ENCODE measurements around the gene PEAK3.

Gene PEAK3

GRCh38 chr19:2315818-2316353, 33.9 kb upstream of the PEAK3 start:
- no peak for DNase-seq (ENCODE audit: low read depth in 1 of 2, low spot score in 1 of 2)

GRCh38 chr19:2315121-2315817, 33.3 kb upstream of the PEAK3 start:
- DNase-seq (ENCODE audit: low read depth in 1 of 2, low spot score in 1 of 2): no peak

GRCh38 chr19:2312820-2313501, 31.0 kb upstream of the PEAK3 start:
- DNase-seq (ENCODE audit: low read depth in 1 of 2, low spot score in 1 of 2): no peak

DNA sequence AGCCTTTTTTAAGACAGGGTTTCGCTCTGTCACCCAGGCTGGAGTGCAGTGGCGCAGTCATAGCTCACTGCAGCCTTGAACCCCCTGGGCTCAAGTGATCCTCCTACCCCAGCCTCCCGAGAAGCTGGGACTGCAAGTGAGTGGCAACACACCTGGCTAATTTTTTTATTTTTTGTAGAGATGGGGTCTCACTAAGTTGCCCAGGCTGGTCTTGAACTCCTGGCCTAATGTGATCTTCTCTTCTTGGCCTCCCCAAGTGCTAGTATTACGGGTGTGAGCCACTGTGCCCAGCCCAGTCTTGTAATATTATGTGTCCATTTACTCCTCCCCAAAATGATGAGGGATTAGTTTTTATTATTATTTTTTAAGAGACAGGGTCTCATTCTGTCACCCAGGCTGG, 29.1 kb upstream of the PEAK3 start:
- no peak for DNase-seq (ENCODE audit: low read depth in 1 of 2, low spot score in 1 of 2)

- no peak for DNase-seq (ENCODE audit: low read depth in 1 of 2, low spot score in 1 of 2)
Measured at GRCh38 chr19:2309734-2310362, 27.9 kb upstream of the PEAK3 start.

- no peak for DNase-seq (ENCODE audit: low read depth in 1 of 2, low spot score in 1 of 2)
Measured at GRCh38 chr19:2308114-2308556, 26.2 kb upstream of the PEAK3 start, which contains the start of gene LINGO3. LINGO3 (minus strand) TSS chr19:2308154; CDS start chr19:2291776, 16,378 bp downstream.

DNA sequence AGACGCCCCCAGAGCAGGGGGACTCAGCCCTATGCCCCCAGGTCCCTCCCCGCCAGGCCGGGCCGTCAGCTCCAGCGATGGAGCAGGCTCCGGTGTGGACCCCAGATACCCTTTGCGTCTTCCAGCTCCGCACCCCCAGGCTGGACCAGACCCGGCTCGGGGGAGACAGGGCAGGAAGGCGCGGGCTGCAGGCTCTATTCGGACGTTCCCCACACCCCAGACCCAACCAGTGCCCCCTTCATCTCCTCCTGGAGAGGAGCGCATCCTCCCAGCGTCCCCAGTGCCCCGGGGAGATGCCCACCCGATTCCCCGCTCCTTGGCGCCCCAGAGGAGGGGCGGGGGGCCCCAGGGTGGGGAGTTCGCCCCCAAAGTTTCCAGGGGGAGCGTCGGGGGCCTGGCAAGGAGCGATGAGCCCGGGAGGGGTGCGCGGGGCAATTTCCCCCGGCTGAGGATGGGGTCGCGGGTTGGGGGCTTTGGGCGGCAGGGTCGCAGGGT, 25.6 kb upstream of the PEAK3 start:
- DNase-seq (ENCODE audit: low read depth in 1 of 2, low spot score in 1 of 2): no peak

DNA sequence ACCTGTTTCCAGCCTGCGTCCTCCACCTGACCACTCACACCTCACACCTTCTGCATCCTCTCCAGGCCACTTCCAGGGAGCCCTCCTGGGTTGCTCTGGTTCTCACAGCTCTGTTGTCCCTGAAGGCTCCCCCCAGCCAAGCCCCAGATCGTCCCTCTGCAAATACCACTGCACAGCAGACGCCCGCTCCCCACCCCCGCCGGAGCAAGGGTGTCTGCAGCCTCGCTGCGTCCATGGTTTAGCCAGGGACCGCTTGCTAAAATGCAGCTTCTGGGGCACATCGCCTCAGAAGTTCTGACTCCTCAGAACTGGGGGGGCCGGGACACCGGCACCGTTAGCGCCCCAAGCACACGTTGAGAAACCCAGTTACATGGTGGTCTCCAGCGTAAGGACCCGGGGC, 25.0 kb upstream of the PEAK3 start:
- no peak for DNase-seq (ENCODE audit: low read depth in 1 of 2, low spot score in 1 of 2)

GRCh38 chr19:2306281-2306806, 24.4 kb upstream of the PEAK3 start:
- no peak for DNase-seq (ENCODE audit: low read depth in 1 of 2, low spot score in 1 of 2)

DNA sequence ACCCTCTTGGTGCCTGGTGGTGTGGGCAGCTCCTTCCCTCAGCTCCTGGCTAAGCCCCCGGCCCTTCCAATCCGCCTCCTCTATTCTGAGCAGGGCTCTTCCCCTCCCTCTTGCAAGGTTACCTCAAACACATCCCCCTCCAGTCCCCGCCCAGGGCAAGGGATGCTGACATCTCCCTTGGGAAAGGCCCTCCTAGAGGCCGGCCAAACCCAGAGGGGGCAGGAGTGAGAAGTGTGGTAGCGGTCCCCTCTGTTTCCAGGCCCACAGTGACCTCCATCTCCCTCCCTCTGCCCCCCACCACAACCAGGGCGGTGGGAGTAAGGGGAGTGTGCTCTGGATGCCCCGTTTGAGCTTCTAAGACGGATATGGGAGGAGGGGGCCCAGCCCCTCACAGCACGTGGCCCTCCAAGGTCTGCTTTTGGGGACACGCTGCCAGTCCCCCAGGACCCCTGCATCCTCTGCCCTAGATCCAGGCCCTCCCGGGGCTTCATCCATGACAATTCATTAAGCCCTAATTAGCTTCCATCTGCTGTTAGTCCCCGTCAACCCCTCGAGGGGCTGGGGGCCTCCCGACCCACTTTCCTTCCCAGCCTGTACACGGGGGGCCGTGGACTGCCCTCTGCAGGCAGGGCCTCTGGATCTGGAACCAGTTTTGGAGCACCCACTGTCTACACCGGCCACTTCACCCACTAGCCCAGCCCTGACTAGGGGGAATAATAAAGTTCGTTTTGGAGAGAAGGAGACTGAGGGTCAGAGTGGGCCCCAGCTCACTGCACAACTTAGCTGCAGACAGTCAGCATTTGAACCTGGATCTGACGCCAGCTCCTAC, 23.7 kb upstream of the PEAK3 start:
- DNase-seq (ENCODE audit: low read depth in 1 of 2, low spot score in 1 of 2): no peak

DNA sequence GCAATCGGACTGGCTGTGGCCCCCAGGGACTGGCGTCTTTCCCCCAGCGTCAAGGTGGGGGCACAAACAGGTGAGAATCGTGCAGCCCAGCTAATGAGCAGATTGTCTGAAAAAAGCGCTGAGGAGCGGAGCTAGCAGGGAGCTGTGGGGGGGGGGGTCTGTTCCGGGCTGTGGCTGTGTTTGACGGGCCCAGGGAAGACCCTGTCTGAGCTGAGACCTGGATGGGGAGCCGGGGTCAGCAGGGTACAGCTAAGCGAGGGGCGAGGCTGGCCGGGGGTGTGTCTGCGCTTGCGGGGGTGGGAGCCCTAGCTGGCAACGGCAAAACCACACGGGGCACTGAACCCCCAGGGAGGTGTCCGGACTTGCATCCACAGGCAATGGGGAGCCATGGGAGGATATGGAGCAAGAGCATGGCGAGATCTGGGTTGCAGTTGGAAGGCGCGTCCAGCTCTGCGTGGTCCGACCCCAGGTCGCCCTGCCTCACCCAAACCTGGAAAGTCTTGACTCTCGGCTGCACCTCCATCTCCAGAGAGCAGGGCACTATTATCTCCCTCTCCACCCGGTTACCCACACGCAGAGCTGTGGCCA, 21.3 kb upstream of the PEAK3 start:
- DNase-seq (ENCODE audit: low read depth in 1 of 2, low spot score in 1 of 2): no peak

- no peak for DNase-seq (ENCODE audit: low read depth in 1 of 2, low spot score in 1 of 2)
Measured at GRCh38 chr19:2302319-2303210, 20.6 kb upstream of the PEAK3 start.

GRCh38 chr19:2300533-2300932, 18.6 kb upstream of the PEAK3 start:
- DNase-seq (ENCODE audit: low read depth in 1 of 2, low spot score in 1 of 2): no peak

GRCh38 chr19:2296141-2296540, 14.2 kb upstream of the PEAK3 start:
- no peak for DNase-seq (ENCODE audit: low read depth in 1 of 2, low spot score in 1 of 2)

DNA sequence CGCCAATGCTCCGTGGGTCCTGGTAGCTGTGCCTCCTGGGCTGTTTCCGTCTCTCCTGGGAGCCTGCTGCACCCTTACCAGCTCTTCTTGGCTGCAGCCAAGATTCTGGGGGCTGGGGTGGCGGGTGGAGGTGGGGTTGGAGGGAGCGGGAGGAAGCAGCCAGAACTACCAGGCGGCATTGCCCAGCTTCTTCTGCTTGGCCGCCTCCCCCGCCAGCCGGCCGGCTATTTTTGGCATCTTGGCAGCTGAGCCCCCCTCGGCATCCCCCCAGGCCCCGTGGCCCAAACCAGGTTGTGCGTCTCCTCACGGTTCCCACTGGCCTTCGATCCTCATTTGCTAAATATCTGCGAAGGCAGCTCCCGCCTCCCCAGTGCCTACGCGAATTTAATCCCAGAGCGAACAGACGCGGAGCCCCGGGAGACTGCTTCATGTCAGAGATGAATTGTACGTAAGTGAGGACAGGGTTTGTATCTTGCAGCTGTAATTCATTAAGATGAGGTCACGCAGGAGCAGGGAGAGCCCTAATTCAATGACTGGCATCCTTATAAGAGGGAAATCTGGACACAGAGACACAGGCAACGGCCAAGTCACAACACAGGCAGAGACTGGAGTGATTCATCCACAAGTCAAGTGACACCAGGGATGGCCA, 12.8 kb upstream of the PEAK3 start:
- no peak for DNase-seq (ENCODE audit: low read depth in 1 of 2, low spot score in 1 of 2)

DNA sequence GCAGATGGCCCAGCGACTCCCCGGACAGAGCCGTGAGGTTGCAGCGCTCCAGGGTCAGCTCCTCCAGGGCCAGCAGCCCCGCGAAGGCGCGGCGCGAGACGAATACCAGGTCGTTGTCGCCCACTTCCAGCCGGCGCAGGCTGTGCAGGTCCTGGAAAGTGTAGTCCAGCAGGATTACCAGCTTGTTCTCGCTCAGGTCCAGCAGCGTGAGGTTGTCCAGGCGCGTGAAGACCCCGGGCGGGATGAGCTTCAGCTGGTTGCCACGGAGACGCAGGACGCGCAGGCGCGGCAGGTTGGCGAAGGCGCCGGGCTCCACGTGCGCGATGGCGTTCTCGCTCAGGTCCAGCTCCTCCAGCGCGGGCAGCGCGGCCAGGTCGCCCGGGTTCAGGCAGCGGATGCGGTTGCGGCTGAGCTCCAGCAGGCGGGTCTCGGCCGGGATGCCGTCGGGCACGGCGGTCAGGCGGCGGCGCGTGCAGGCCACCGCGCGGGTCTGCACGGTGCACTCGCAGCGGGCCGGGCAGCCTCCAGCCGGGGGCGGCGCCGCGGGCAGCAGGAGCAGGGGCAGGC, 9.3 kb upstream of the PEAK3 start:
- no peak for DNase-seq (ENCODE audit: low read depth in 1 of 2, low spot score in 1 of 2)

GRCh38 chr19:2290441-2291184, 8.6 kb upstream of the PEAK3 start:
- DNase-seq (ENCODE audit: low read depth in 1 of 2, low spot score in 1 of 2): no peak
